ENCODE data around the gene EHD4.

The EHD4 gene

DNA sequence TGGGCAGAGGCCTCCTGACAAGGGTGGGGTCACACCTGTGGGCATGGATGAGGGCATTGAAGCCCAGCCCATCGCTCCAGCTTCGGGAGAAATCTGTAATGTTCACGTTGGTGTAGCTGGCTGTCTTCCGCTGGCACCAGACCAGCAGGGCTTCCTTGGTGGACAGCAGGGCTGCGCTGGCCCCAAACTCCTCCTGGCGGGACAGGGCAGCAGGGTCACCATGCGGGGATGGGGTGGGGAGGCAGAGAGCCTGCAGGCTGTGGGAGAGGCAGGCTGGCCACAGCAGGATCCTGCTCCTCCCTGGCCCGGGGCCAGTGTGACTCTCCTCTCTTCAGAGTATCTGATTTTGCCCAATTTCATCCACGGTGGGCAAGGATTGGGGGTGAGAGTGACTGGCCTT, 84.5 kb downstream of the EHD4 start:
- no peak for DNase-seq (ENCODE audit: low read depth)
- TF ChIP-seq, protein P1, sequence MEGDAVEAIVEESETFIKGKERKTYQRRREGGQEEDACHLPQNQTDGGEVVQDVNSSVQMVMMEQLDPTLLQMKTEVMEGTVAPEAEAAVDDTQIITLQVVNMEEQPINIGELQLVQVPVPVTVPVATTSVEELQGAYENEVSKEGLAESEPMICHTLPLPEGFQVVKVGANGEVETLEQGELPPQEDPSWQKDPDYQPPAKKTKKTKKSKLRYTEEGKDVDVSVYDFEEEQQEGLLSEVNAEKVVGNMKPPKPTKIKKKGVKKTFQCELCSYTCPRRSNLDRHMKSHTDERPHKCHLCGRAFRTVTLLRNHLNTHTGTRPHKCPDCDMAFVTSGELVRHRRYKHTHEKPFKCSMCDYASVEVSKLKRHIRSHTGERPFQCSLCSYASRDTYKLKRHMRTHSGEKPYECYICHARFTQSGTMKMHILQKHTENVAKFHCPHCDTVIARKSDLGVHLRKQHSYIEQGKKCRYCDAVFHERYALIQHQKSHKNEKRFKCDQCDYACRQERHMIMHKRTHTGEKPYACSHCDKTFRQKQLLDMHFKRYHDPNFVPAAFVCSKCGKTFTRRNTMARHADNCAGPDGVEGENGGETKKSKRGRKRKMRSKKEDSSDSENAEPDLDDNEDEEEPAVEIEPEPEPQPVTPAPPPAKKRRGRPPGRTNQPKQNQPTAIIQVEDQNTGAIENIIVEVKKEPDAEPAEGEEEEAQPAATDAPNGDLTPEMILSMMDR (IDR thresholded peaks at IDR 0.05; ENCODE audit: low read length, missing control alignments) = no peak
- no peak overlapping the region for H3K4me3 ChIP-seq (replicated peaks; ENCODE audit: low read depth, low read length)

DNA sequence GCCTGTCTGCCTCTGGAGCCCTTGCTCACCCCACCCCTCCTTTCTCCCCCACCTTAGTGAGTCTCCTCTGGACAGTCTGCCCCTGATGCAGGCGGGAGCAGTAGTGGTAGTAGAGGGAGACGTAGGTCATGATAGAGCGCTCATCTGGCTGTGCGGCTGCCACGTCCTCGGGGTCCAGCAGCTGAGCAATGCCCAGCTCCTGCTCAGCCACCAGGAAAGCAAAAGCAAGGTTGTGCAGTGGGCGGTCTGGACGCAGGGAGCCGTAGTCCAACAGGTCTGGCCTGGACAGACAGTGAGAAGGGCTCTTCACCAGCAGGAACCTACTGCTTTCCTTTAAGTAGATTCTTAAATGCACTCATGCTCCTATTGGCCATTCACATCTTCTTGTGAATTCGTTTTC, 85.2 kb downstream of the EHD4 start:
- TF ChIP-seq, protein P1 (IDR thresholded peaks at IDR 0.05; ENCODE audit: low read length, missing control alignments) = no peak
- DNase-seq (ENCODE audit: low read depth) = no peak
- H3K4me3 ChIP-seq (replicated peaks; ENCODE audit: low read depth, low read length) = no peak overlapping the region

DNA sequence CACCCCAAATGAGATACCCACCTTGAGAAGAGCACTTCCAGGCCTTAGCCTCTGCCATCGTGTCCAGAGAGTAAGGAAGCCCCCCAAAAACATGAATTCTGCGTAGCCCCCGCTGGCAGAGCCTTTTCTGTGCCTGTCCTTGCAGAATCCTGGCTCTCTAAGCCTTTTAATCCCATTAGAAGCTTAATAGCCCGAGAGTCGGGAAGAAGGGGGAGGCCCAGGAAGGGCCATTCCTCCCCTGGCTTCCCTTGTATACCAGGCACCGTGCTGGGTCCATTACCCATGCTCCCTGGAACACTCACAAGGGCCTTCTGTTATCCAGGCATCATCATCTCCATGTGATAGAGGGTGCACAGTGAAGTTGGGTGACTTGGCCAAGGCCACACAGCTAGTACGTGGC, 85.6 kb downstream of the EHD4 start:
- no peak overlapping the region for H3K4me3 ChIP-seq (replicated peaks; ENCODE audit: low read depth, low read length)
- TF ChIP-seq, protein P1 (IDR thresholded peaks at IDR 0.05; ENCODE audit: low read length, missing control alignments) = no peak
- no peak for DNase-seq (ENCODE audit: low read depth)

DNA sequence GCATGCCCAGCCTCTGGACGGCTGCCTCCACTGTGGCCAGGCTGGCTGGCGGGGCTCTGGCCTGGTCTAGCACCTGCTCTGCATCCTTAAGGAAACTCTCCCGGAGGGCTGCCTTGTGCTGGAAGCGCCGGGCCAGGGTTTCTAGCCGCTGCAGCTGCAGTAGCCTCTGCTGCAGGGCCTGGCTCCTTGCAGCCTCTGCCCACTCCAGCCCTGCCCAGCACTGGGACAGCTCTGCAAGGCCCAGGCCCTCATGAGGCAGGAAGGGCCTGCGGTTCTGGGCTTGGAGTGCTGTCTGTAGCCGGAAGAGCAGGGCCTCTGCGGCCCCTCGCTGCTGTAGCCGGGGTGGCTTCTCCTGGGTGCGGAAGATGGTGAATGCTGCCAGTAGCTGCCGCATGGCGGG, 86.5 kb downstream of the EHD4 start:
- TF ChIP-seq, protein P1 (IDR thresholded peaks at IDR 0.05; ENCODE audit: low read length, missing control alignments) = no peak
- H3K4me3 ChIP-seq (replicated peaks; ENCODE audit: low read depth, low read length) = no peak overlapping the region
- no peak for DNase-seq (ENCODE audit: low read depth)

DNA sequence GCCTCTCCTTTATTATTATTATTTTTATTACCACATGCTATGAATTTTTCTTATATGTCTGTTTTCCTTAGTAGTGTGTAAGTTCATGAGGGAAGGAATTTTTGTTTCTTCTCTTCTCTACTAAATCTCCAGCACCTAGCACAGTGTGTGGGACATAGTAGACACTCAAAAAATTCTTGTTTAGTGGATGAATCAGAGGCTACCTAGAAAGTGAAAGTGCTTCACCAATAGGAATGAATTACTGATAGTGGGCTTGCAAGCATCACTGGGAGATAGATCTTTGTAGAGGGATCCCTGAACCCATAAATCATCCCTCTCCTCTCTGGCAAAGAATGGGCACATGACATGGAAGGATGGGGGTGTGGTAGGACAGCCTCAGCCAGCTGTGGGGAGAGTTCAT, 87.0 kb downstream of the EHD4 start:
- no peak for DNase-seq (ENCODE audit: low read depth)
- no peak overlapping the region for H3K4me3 ChIP-seq (replicated peaks; ENCODE audit: low read depth, low read length)
- TF ChIP-seq, protein P1 (IDR thresholded peaks at IDR 0.05; ENCODE audit: low read length, missing control alignments) = no peak

DNA sequence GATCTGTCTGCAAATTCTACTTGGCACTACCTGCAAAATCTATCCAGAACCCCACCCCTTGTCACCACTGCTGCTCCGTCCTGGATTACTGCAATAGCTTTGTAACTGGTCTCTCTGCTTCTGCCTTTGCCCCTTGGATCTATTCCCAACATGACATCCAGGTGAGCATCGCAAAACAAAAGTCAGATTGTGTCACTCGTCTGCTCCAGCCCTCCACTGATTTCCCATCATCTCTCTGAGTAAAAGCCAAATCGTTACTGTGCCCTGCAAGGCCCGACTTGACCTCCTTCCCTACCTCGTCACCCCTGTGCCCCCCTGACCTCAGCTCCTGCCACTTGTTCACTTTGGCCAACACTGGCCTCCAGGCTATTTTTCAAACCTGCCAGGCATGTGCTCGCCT, 87.9 kb downstream of the EHD4 start:
- DNase-seq (ENCODE audit: low read depth) = no peak
- H3K4me3 ChIP-seq (replicated peaks; ENCODE audit: low read depth, low read length) = no peak overlapping the region
- TF ChIP-seq, protein P1 (IDR thresholded peaks at IDR 0.05; ENCODE audit: low read length, missing control alignments) = no peak

DNA sequence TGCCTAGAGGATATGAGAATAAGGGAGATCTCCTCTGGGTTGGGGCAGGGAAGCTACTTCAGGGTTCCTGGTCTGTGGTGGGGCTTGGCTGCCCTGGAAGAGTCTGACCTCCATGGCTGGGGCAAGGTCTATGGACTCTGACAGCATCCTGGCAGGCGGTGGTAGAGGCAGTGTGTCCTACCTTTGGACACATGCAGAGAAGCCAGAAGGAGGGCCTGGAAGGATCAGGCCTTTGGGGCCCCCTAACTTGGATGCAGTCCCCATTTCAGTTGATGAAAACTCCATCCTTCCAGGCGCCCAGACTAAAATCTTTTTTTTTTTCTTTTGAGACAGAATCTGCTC, 88.9 kb downstream of the EHD4 start:
- DNase-seq (ENCODE audit: low read depth) = no peak
- TF ChIP-seq, protein P1 (IDR thresholded peaks at IDR 0.05; ENCODE audit: low read length, missing control alignments) = no peak
- H3K4me3 ChIP-seq (replicated peaks; ENCODE audit: low read depth, low read length) = no peak overlapping the region

Measured in fibroblast of pulmonary artery (primary cell).